ENCODE data around the gene MTERF4. TPM values are rescaled to one million over a fixed set of nuclear protein-coding genes. Genes with fewer than 3 reads are reported as not detected.
"Not testable (repeated sequence)": the region's sequence is repeated elsewhere in the genome, so short reads cannot be mapped to it uniquely, and the experiment has no call there.

Gene MTERF4
- total RNA-seq, 2 donors from 2014 or later: 38.1 to 40.5 TPM

GRCh38 chr2:241095594-241096290 lies 6.3 kb downstream of the MTERF4 start:
- no peaks in the 10 kb centered on the region for H3K9me3 Mint-ChIP-seq
- ATAC-seq (no peak), DNase-seq (ENCODE audit: low spot score) (no peak)
- no peaks in the 10 kb centered on the region for H3K27me3 Mint-ChIP-seq
- H3K4me3 Mint-ChIP-seq: no peak overlapping the region
- H3K4me1 Mint-ChIP-seq (ENCODE audit: low read depth in 2 of 2): peaks cover 22 to 33% of the 10 kb centered on the region in 2 donors
- peaks cover 22% of the 10 kb centered on the region for H3K36me3 Mint-ChIP-seq
- peak overlapping the region; percentile 1 to 55 for H3K27ac Mint-ChIP-seq

GRCh38 chr2:241094924-241095420 lies 7.1 kb downstream of the MTERF4 start:
- Mint-ChIP-seq H3K4me1 (ENCODE audit: low read depth in 2 of 2) (peaks cover 20 to 33% of the 10 kb centered on the region in 2 donors), H3K4me3 (no peak overlapping the region), H3K27ac (peak overlapping the region in 1 of 2 donors; percentile 55), H3K36me3 (peaks cover 22% of the 10 kb centered on the region), H3K9me3 (no peaks in the 10 kb centered on the region), H3K27me3 (no peaks in the 10 kb centered on the region)
- no peak for ATAC-seq
- no peak for DNase-seq (ENCODE audit: low spot score)

- DNase-seq (ENCODE audit: low spot score): no peak
- no peaks in the 10 kb centered on the region for H3K9me3 Mint-ChIP-seq
- peaks cover 12 to 29% of the 10 kb centered on the region in 2 donors for H3K4me1 Mint-ChIP-seq (ENCODE audit: low read depth in 2 of 2)
- peaks cover 22% of the 10 kb centered on the region for H3K36me3 Mint-ChIP-seq
- no peaks in the 10 kb centered on the region for H3K27me3 Mint-ChIP-seq
- H3K27ac Mint-ChIP-seq: no peak overlapping the region
- ATAC-seq: no peak
- no peak overlapping the region for H3K4me3 Mint-ChIP-seq
Measured at GRCh38 chr2:241094172-241094571, 7.9 kb downstream of the MTERF4 start.

- H3K27ac Mint-ChIP-seq; ATAC-seq; H3K9me3 Mint-ChIP-seq; DNase-seq (ENCODE audit: low spot score); H3K27me3 Mint-ChIP-seq; H3K4me3 Mint-ChIP-seq: not testable (repeated sequence)
- H3K36me3 Mint-ChIP-seq: peaks cover 16% of the 10 kb centered on the region
- H3K4me1 Mint-ChIP-seq (ENCODE audit: low read depth in 2 of 2): peaks cover 8 to 23% of the 10 kb centered on the region in 2 donors
Measured at GRCh38 chr2:241093133-241093781, 8.8 kb downstream of the MTERF4 start.

GRCh38 chr2:241092677-241093076 lies 9.4 kb downstream of the MTERF4 start:
- H3K27me3 Mint-ChIP-seq: no peaks in the 10 kb centered on the region
- peaks cover 14% of the 10 kb centered on the region for H3K36me3 Mint-ChIP-seq
- H3K4me3 Mint-ChIP-seq: no peak overlapping the region
- no peak for DNase-seq (ENCODE audit: low spot score)
- peaks cover 8 to 21% of the 10 kb centered on the region in 2 donors for H3K4me1 Mint-ChIP-seq (ENCODE audit: low read depth in 2 of 2)
- ATAC-seq: no peak
- H3K27ac Mint-ChIP-seq: no peak overlapping the region
- no peaks in the 10 kb centered on the region for H3K9me3 Mint-ChIP-seq

GRCh38 chr2:241091734-241092445 lies 10.2 kb downstream of the MTERF4 start:
- Mint-ChIP-seq H3K27ac (no peak overlapping the region), H3K4me3 (no peak overlapping the region), H3K9me3 (no peaks in the 10 kb centered on the region), H3K4me1 (ENCODE audit: low read depth in 2 of 2) (peaks cover 8 to 14% of the 10 kb centered on the region in 2 donors), H3K27me3 (no peaks in the 10 kb centered on the region), H3K36me3 (peaks cover 9% of the 10 kb centered on the region)
- DNase-seq (ENCODE audit: low spot score) (no peak), ATAC-seq (no peak)

GRCh38 chr2:241091201-241091600 lies 10.9 kb downstream of the MTERF4 start:
- H3K36me3 Mint-ChIP-seq: peaks cover 13% of the 10 kb centered on the region
- no peak for DNase-seq (ENCODE audit: low spot score)
- peaks cover 8 to 10% of the 10 kb centered on the region in 2 donors for H3K4me1 Mint-ChIP-seq (ENCODE audit: low read depth in 2 of 2)
- no peaks in the 10 kb centered on the region for H3K9me3 Mint-ChIP-seq
- no peaks in the 10 kb centered on the region for H3K27me3 Mint-ChIP-seq
- ATAC-seq: no peak
- H3K27ac Mint-ChIP-seq: no peak overlapping the region
- H3K4me3 Mint-ChIP-seq: no peak overlapping the region

- ATAC-seq (no peak), DNase-seq (ENCODE audit: low spot score) (no peak)
- H3K27ac Mint-ChIP-seq: no peak overlapping the region
- no peaks in the 10 kb centered on the region for H3K9me3 Mint-ChIP-seq
- peaks cover 14% of the 10 kb centered on the region for H3K36me3 Mint-ChIP-seq
- no peaks in the 10 kb centered on the region for H3K27me3 Mint-ChIP-seq
- H3K4me1 Mint-ChIP-seq (ENCODE audit: low read depth in 2 of 2): peaks cover 0 to 3% of the 10 kb centered on the region in 2 donors
- H3K4me3 Mint-ChIP-seq: no peak overlapping the region
Measured at GRCh38 chr2:241088791-241089732, 13.0 kb downstream of the MTERF4 start.

- no peak for DNase-seq (ENCODE audit: low spot score)
- Mint-ChIP-seq H3K4me3 (no peak overlapping the region), H3K9me3 (no peaks in the 10 kb centered on the region), H3K4me1 (ENCODE audit: low read depth in 2 of 2) (peaks cover 0 to 3% of the 10 kb centered on the region in 2 donors), H3K27me3 (no peaks in the 10 kb centered on the region), H3K27ac (no peak overlapping the region), H3K36me3 (peaks cover 14% of the 10 kb centered on the region)
- no peak for ATAC-seq
Measured at GRCh38 chr2:241088376-241088775, 13.7 kb downstream of the MTERF4 start.

- Mint-ChIP-seq H3K27me3 (no peaks in the 10 kb centered on the region), H3K9me3 (no peaks in the 10 kb centered on the region), H3K4me1 (ENCODE audit: low read depth in 2 of 2) (peaks cover 0 to 7% of the 10 kb centered on the region in 2 donors), H3K36me3 (peaks cover 14% of the 10 kb centered on the region), H3K4me3 (no peak overlapping the region), H3K27ac (no peak overlapping the region)
- DNase-seq (ENCODE audit: low spot score) (no peak), ATAC-seq (no peak)
Measured at GRCh38 chr2:241087420-241088268, 14.4 kb downstream of the MTERF4 start.

- Mint-ChIP-seq H3K36me3 (peaks cover 14% of the 10 kb centered on the region), H3K27ac (no peak overlapping the region)
- no peak for ATAC-seq
Measured at GRCh38 chr2:241084856-241085444, 17.1 kb downstream of the MTERF4 start.

GRCh38 chr2:241083091-241083415 lies 19.0 kb downstream of the MTERF4 start:
- Mint-ChIP-seq H3K4me1 (ENCODE audit: low read depth in 2 of 2) (peaks cover 0 to 7% of the 10 kb centered on the region in 2 donors), H3K9me3 (no peaks in the 10 kb centered on the region), H3K36me3 (peaks cover 14% of the 10 kb centered on the region), H3K27ac (peak overlapping the region in 1 of 2 donors; percentile 13), H3K27me3 (no peaks in the 10 kb centered on the region), H3K4me3 (no peak overlapping the region)
- ATAC-seq (no peak), DNase-seq (ENCODE audit: low spot score) (no peak)

More at GRCh38 chr2:241084856-241085444, 17.1 kb downstream of the MTERF4 start:
- Mint-ChIP-seq H3K4me1 (ENCODE audit: low read depth in 2 of 2) (peaks cover 0 to 7% of the 10 kb centered on the region in 2 donors), H3K9me3 (no peaks in the 10 kb centered on the region), H3K4me3 (no peak overlapping the region), H3K27me3 (no peaks in the 10 kb centered on the region)
- DNase-seq (ENCODE audit: low spot score): no peak
